SU-DHL-6 (cell line): ENCODE results near the gene NFIA.

Experiments used
- EZH2phosphoT487 ChIP-seq: fragments of 200-600 bp; sonication (generic), shearing (Covaris generic); conservative IDR thresholded peaks from 2 replicates; pipeline ENCODE4 v1.6.1; 2018; ENCODE audit warnings: mild to moderate bottlenecking, antibody characterized with exemption, low read length, moderate library complexity, mixed read lengths
- TF ChIP-seq, protein P1 (sequence below): fragments of 200-600 bp; sonication (generic); IDR thresholded peaks from one replicate; pipeline ENCODE4 v1.5.1; 2017; ENCODE audit warnings: antibody characterized with exemption, mild to moderate bottlenecking, low read length, moderate library complexity; ENCODE audit not compliant: insufficient read depth, poor library complexity, severe bottlenecking

DNA sequence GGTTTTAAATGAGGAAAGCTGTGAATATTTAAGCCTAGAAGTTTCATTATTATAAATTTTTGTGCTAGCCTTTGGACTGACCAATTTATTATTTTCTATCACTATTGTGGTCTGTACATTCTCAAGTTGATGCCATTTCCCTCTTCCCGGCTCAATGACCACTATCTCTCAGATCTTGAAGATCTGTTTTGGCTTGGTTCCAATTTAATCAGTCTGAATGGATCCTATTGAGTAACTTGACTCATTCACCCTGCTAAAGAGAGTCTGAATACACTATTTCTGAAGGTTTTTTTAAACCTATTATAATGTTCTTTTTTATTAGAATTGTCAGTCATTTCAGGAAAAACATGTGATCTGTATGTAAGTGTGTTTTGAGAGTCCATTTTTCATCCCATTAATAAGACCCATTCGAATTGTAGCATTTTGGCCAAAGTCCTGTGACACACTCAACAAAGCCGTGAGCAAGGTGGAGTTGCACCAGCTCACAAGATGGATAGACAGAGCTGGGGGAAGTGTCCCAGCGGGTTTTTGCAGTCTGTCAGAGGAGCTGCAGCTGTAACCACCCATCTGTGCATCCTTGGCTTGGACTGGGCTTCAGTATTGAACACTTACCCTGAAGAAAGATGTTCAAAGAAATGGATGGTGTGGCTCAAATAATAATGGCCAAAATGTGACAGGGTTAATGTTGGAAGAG lies 145.6 kb downstream of the NFIA start:
- TF ChIP-seq, protein P1, sequence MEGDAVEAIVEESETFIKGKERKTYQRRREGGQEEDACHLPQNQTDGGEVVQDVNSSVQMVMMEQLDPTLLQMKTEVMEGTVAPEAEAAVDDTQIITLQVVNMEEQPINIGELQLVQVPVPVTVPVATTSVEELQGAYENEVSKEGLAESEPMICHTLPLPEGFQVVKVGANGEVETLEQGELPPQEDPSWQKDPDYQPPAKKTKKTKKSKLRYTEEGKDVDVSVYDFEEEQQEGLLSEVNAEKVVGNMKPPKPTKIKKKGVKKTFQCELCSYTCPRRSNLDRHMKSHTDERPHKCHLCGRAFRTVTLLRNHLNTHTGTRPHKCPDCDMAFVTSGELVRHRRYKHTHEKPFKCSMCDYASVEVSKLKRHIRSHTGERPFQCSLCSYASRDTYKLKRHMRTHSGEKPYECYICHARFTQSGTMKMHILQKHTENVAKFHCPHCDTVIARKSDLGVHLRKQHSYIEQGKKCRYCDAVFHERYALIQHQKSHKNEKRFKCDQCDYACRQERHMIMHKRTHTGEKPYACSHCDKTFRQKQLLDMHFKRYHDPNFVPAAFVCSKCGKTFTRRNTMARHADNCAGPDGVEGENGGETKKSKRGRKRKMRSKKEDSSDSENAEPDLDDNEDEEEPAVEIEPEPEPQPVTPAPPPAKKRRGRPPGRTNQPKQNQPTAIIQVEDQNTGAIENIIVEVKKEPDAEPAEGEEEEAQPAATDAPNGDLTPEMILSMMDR: no peak
- no peak for TF ChIP-seq EZH2phosphoT487
